H1 (cell line): ENCODE measurements around the gene TXNDC11. TPM values are rescaled to one million over a fixed set of nuclear protein-coding genes. Genes with fewer than 3 reads are reported as not detected.

Experiments used
- CTCF ChIA-PET: fragments of 300-600 bp; sonication (Branson Sonifier 250); formaldehyde crosslinking; loops from one replicate; lab custom pipeline; 2021; ENCODE audit not compliant: partially characterized antibody; lab: Charles Lee
- POLR2A ChIA-PET: fragments of 300-600 bp; sonication (Branson Sonifier 250); formaldehyde crosslinking; loops from one replicate; lab custom pipeline; 2021; ENCODE audit warnings: inconsistent platforms; ENCODE audit not compliant: partially characterized antibody; lab: Charles Lee
- DNase-seq, 2 experiments: peaks; one replicate each; pipeline versions ENCODE4 v3.0.0 to v3.0.0-alpha.2; 2010 to 2022; ENCODE audit warnings: low spot score in 2 of 2, low read depth in 1 of 2, mixed read lengths in 1 of 2
- FAIRE-seq: peaks from 2 replicates; lab custom pipeline; 2011; peaks lifted over from hg19 to GRCh38; lab: Jason Lieb, UNC
- H2AFZ ChIP-seq: 2 replicates; pipeline ENCODE4 v1.8.1; 2012; ENCODE audit warnings: low read length, inconsistent platforms
- H2AK5ac ChIP-seq: 2 replicates; pipeline ENCODE4 v1.6.1; 2013; ENCODE audit warnings: low read depth, low read length
- H2BK120ac ChIP-seq: replicated peaks from 2 replicates; pipeline ENCODE3; 2013; ENCODE audit warnings: low read depth, low read length, inconsistent platforms
- H2BK12ac ChIP-seq: 2 replicates; pipeline ENCODE4 v1.6.1; 2013; ENCODE audit warnings: low read depth, low read length
- H2BK15ac ChIP-seq: 2 replicates; pipeline ENCODE4 v1.6.1; 2013; ENCODE audit warnings: low read length
- H2BK20ac ChIP-seq: 2 replicates; pipeline ENCODE4 v1.6.1; 2013; ENCODE audit warnings: low read length
- H2BK5ac ChIP-seq: 2 replicates; pipeline ENCODE4 v1.6.1; 2013; ENCODE audit warnings: low read depth, low read length
- H3K14ac ChIP-seq: 2 replicates; pipeline ENCODE4 v1.6.1; 2013; ENCODE audit warnings: inconsistent platforms; ENCODE audit not compliant: insufficient read length
- H3K18ac ChIP-seq: 2 replicates; pipeline ENCODE4 v1.6.1; 2013; ENCODE audit warnings: low read length; ENCODE audit errors: extremely low read depth
- H3K23ac ChIP-seq: 2 replicates; pipeline ENCODE4 v1.6.1; 2013; ENCODE audit warnings: inconsistent platforms; ENCODE audit not compliant: insufficient read length
- H3K23me2 ChIP-seq: 2 replicates; pipeline ENCODE4 v1.6.1; 2013; ENCODE audit warnings: low read depth, low read length
- H3K27ac ChIP-seq: 2 replicates; pipeline ENCODE4 v1.6.1; 2011; ENCODE audit warnings: low read depth, low read length, inconsistent platforms
- H3K27me3 ChIP-seq, 4 experiments: replicated peaks in 1 of 4; 1 replicate in 1 of 4; 2 replicates in 3 of 4; pipeline versions ENCODE4 v1.6.1 to v1.8.1; 2011 to 2013; ENCODE audit warnings: low read length in 3 of 4, mild to moderate bottlenecking in 3 of 4, inconsistent platforms in 2 of 4, mixed read lengths in 2 of 4, moderate library complexity in 1 of 4; ENCODE audit not compliant: control insufficient read depth in 3 of 4, insufficient read depth in 3 of 4; ENCODE audit errors: extremely low read depth in 1 of 4
- H3K36me3 ChIP-seq, 4 experiments: 2 replicates each; pipeline versions ENCODE4 v1.6.1 to v1.8.1; 2011 to 2013; ENCODE audit warnings: mild to moderate bottlenecking in 4 of 4, low read length in 3 of 4, moderate library complexity in 2 of 4, control low read depth in 1 of 4, inconsistent platforms in 1 of 4; ENCODE audit not compliant: insufficient read depth in 4 of 4, control insufficient read depth in 2 of 4
- H3K4ac ChIP-seq: replicated peaks from 2 replicates; pipeline ENCODE3; 2013; ENCODE audit warnings: low read length, low read depth, mixed read lengths, inconsistent platforms; ENCODE audit not compliant: insufficient read length
- H3K4me1 ChIP-seq, 4 experiments: replicated peaks in 1 of 4; 1 replicate in 1 of 4; 2 replicates in 3 of 4; pipeline versions ENCODE4 v1.6.1 to v1.8.1; 2011 to 2013; ENCODE audit warnings: low read length in 3 of 4, inconsistent platforms in 2 of 4, mixed read lengths in 1 of 4; ENCODE audit not compliant: insufficient read depth in 4 of 4, control insufficient read depth in 3 of 4
- H3K4me2 ChIP-seq, 2 experiments: 2 replicates each; pipeline versions ENCODE4 v1.6.1 to v1.8.1; 2011 to 2013; ENCODE audit warnings: low read depth in 2 of 2, low read length in 2 of 2, control low read depth in 1 of 2, inconsistent platforms in 1 of 2, mild to moderate bottlenecking in 1 of 2; ENCODE audit not compliant: insufficient read depth in 1 of 2
- H3K4me3 ChIP-seq, 4 experiments: fragments of 200-600, 300-600 bp in 1 of 4; sonication (generic), shearing (Covaris generic), sonication (Bioruptor Twin) in 1 of 4; 2 replicates each; pipeline versions ENCODE4 v1.5.1 to v1.8.1; 2011 to 2016; ENCODE audit warnings: low read length in 4 of 4, low read depth in 3 of 4, control low read depth in 2 of 4, inconsistent platforms in 2 of 4, mild to moderate bottlenecking in 2 of 4, mixed read lengths in 1 of 4, moderate library complexity in 1 of 4; ENCODE audit not compliant: insufficient read depth in 2 of 4; ENCODE audit errors: extremely low read depth in 1 of 4
- H3K56ac ChIP-seq: replicated peaks from 2 replicates; pipeline ENCODE3; 2013; ENCODE audit warnings: low read depth, mild to moderate bottlenecking, mixed read lengths, low read length, inconsistent platforms; ENCODE audit not compliant: insufficient read length
- H3K79me1 ChIP-seq: 2 replicates; pipeline ENCODE4 v1.6.1; 2013; ENCODE audit warnings: low read depth, low read length, control low read depth
- H3K79me2 ChIP-seq, 2 experiments: 2 replicates each; pipeline versions ENCODE4 v1.6.1 to v1.8.1; 2012 to 2013; ENCODE audit warnings: low read length in 2 of 2, mild to moderate bottlenecking in 2 of 2, inconsistent platforms in 1 of 2; ENCODE audit not compliant: insufficient read depth in 2 of 2, control insufficient read depth in 1 of 2
- H3K9ac ChIP-seq, 4 experiments: replicated peaks in 1 of 4; 1 replicate in 1 of 4; 2 replicates in 3 of 4; pipeline versions ENCODE4 v1.6.1 to v1.8.1; 2011 to 2013; ENCODE audit warnings: low read depth in 3 of 4, low read length in 3 of 4, control low read depth in 2 of 4, mild to moderate bottlenecking in 2 of 4, moderate library complexity in 2 of 4, inconsistent platforms in 1 of 4; ENCODE audit errors: extremely low read depth in 1 of 4
- H3K9me3 ChIP-seq, 2 experiments: 2 replicates each; pipeline versions ENCODE4 v1.6.1 to v1.8.1; 2012 to 2013; ENCODE audit warnings: mild to moderate bottlenecking in 2 of 2, moderate library complexity in 2 of 2, control low read depth in 1 of 2, inconsistent platforms in 1 of 2, low read depth in 1 of 2, low read length in 1 of 2, mixed read lengths in 1 of 2; ENCODE audit not compliant: insufficient read depth in 2 of 2
- H4K20me1 ChIP-seq, 2 experiments: replicated peaks in 1 of 2; 2 replicates each; pipeline versions ENCODE3 to v1.8.1; 2011 to 2013; ENCODE audit warnings: inconsistent platforms in 2 of 2, low read length in 2 of 2, mild to moderate bottlenecking in 1 of 2; ENCODE audit not compliant: insufficient read depth in 2 of 2, control insufficient read depth in 1 of 2
- H4K5ac ChIP-seq: 2 replicates; pipeline ENCODE4 v1.6.1; 2013; ENCODE audit warnings: low read length, low read depth, mixed read lengths, inconsistent platforms; ENCODE audit not compliant: insufficient read length
- H4K8ac ChIP-seq: 2 replicates; pipeline ENCODE4 v1.8.0; 2013; ENCODE audit warnings: mild to moderate bottlenecking, moderate library complexity, low read length, inconsistent platforms; ENCODE audit not compliant: insufficient read depth; ENCODE audit errors: extremely low read depth
- H4K91ac ChIP-seq: replicated peaks from 2 replicates; pipeline ENCODE3; 2013; ENCODE audit warnings: low read length, mixed read lengths, inconsistent platforms; ENCODE audit not compliant: insufficient read length
- CTCF ChIP-seq, 3 experiments: IDR thresholded peaks; 1 replicate in 2 of 3; 2 replicates in 1 of 3; pipeline versions ENCODE4 v1.5.1 to v1.6.1; 2011; ENCODE audit warnings: low read length in 3 of 3, mild to moderate bottlenecking in 3 of 3, inconsistent platforms in 2 of 3, low read depth in 1 of 3, moderate library complexity in 1 of 3; ENCODE audit not compliant: insufficient read depth in 1 of 3; ENCODE audit errors: control extremely low read depth in 1 of 3
- GTF2F1 ChIP-seq: IDR thresholded peaks from 2 replicates; pipeline ENCODE4 v1.6.1; 2012; ENCODE audit warnings: low read depth, low read length, improper control_type of control experiment, borderline replicate concordance
- SAP30 ChIP-seq: fragments of 300-600 bp; sonication (generic); IDR thresholded peaks from 2 replicates; pipeline ENCODE4 v1.7.1; 2012; ENCODE audit warnings: low read length, moderate library complexity, mild to moderate bottlenecking, inconsistent platforms; ENCODE audit not compliant: insufficient read depth, insufficient replicate concordance
- TAF1 ChIP-seq: IDR thresholded peaks from 2 replicates; pipeline ENCODE4 v1.6.1; 2011; ENCODE audit warnings: mild to moderate bottlenecking, low read depth, low read length
- YY1 ChIP-seq: IDR thresholded peaks from 2 replicates; pipeline ENCODE4 v1.6.1; 2011; ENCODE audit warnings: low read depth, mild to moderate bottlenecking, low read length
- WGBS, 2 experiments: shearing (Covaris generic) in 1 of 2; methylation state at CpG; one replicate each; pipeline versions ENCODE4 v1.1.6 to v1.1.7; 2013 to 2015; ENCODE audit warnings: low lambda C conversion rate in 2 of 2, mixed read lengths in 2 of 2, inconsistent platforms in 1 of 2, low coverage in 1 of 2, missing lambda C conversion rate in 1 of 2; ENCODE audit not compliant: insufficient replicate concordance in 2 of 2, insufficient coverage in 1 of 2, insufficient read length in 1 of 2; ENCODE audit errors: extremely low coverage in 1 of 2, missing lambda C conversion rate in 1 of 2; 5-methylcytosine and 5-hydroxymethylcytosine counted together
- polyA plus RNA-seq, 7 experiments: library from polyadenylated mRNA; depleted of rRNA in 3 of 7; stranded (reverse) in 5 of 7; unstranded in 2 of 7; fragments of >200 nt in 5 of 7; fragments of 200-250 nt in 2 of 7; gene quantifications; 1 replicate in 5 of 7; 2 replicates in 1 of 7; 4 replicates in 1 of 7; pipeline versions ENCODE4 v1.2.1 to v1.2.3, GENCODE V29; 2011 to 2013; ENCODE audit warnings: missing spikeins in 2 of 7, mixed read lengths in 2 of 7
- total RNA-seq: library from RNA; stranded (reverse); fragmentation: NEBNext Ultra II Directional; extraction: Animal tissue kit (Norgen Biotek cat#: 25700); gene quantifications from 2 replicates; pipeline ENCODE4 v1.2.1, GENCODE V29; 2021

TXNDC11 gene
- total and polyA plus RNA-seq, 2 of the 8 experiments (the other 6 are each of a cell fraction or from before 2014, with no cell fraction given): 13.5 to 13.8 TPM

DNA sequence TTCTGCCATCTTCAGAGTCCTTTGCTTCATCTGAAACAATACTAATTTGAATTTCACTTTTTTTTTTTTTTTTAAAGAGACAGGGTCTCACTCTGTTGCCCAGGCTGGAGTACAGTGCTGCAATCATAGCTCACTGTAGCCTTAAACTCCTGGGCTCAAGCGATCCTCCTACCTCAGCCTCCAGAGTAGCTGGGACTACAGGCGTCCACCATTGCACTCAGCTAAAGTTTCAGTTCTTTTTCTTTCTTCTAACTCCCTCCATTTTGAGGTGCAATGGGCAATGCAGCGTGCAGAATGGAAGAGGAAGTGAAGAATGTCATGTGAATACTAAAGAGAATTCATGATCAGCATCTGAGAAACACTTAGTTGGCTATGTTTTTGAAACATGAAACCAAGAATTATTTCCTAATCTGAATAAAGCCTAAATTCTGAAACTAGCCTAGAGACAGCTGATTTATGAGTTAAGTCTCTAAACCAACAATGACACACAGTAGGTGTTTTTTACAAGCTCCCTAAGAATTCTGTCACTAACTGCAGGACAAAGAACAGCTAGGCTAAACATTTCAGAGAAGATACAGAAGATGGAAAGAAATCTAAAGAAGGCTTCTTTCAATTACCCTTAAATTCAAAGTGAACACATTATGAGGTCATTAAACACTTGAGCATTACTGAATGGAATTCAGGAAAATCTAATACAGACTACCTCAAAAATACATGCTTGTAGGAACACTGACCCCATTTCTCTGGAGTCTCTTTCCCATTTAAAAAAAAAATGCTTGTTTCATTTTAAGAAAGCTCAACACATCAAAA lies 53.4 kb downstream of the TXNDC11 start:
- H3K56ac ChIP-seq: no peak overlapping the region
- H4K91ac ChIP-seq: no peak overlapping the region
- no peaks in the 10 kb centered on the region for H4K20me1 ChIP-seq
- no peak overlapping the region for H2BK12ac ChIP-seq
- H2BK120ac ChIP-seq: no peak overlapping the region
- H3K9me3 ChIP-seq: no peaks in the 10 kb centered on the region
- H3K23me2 ChIP-seq: no peaks in the 10 kb centered on the region
- no peaks in the 10 kb centered on the region for H3K4me1 ChIP-seq
- no peak overlapping the region for H3K27ac ChIP-seq
- no peak for DNase-seq
- POLR2A ChIA-PET: interaction anchor here (1.1 to 1.7 kb wide), 2 partner anchors 8 to 10 kb away, joined by 3 to 6 read pairs; no protein-coding TSS in a partner anchor
- H3K14ac ChIP-seq: no peak overlapping the region
- no peak overlapping the region for H3K9ac ChIP-seq
- H2AK5ac ChIP-seq: no peak overlapping the region
- H2AFZ ChIP-seq: no peak overlapping the region
- H3K23ac ChIP-seq: no peak overlapping the region
- no peak overlapping the region for H3K4ac ChIP-seq
- no peaks in the 10 kb centered on the region for H3K79me2 ChIP-seq
- FAIRE-seq: no peak
- H3K36me3 ChIP-seq: peaks cover 0 to 20% (median 9%) of the 10 kb centered on the region in 4 experiments; a peak in 6 of 8 replicates
- no peaks in the 10 kb centered on the region for H3K27me3 ChIP-seq
- CTCF ChIA-PET: interaction anchor here (0.6 to 2.3 kb wide), 11 partner anchors 9 to 293 kb away, joined by 3 to 9 read pairs (median 3); a partner anchor contains a TSS
- no peak overlapping the region for H3K4me3 ChIP-seq
- H4K8ac ChIP-seq: no peak overlapping the region
- H2BK5ac ChIP-seq: no peak overlapping the region
- H3K18ac ChIP-seq: no peak overlapping the region
- no peak overlapping the region for H2BK20ac ChIP-seq
- no peak overlapping the region for H4K5ac ChIP-seq
- peaks cover 5% of the 10 kb centered on the region for H3K79me1 ChIP-seq
- no peak overlapping the region for H2BK15ac ChIP-seq
- no peak overlapping the region for H3K4me2 ChIP-seq
- WGBS, 2 experiments: 89% methylated on average over 3 of the region's 3 CpGs; no CpG with 5 or more reads in 1 of the 2 experiments
- TF ChIP-seq YY1: no peak
- no peak for TF ChIP-seq GTF2F1
- TF ChIP-seq TAF1: no peak
- no peak for TF ChIP-seq SAP30
- TF ChIP-seq CTCF (IDR thresholded peaks at IDR 0.05; ENCODE audit: control extremely low read depth in 1 of 3, insufficient read depth in 1 of 3, low read depth in 1 of 3, low read length in 3 of 3): no peak
